AG09309 (cell line): ENCODE data around the gene RNF208.
"Not testable (repeated sequence)": the region's sequence is repeated elsewhere in the genome, so short reads cannot be mapped to it uniquely, and the experiment has no call there.

ENCODE experiments used
- DNase-seq: peaks from one replicate; pipeline ENCODE4 v3.0.0-alpha.2; 2010; ENCODE audit warnings: low read depth
- H3K4me3 ChIP-seq: 2 replicates; pipeline ENCODE4 v1.5.1; 2011; ENCODE audit warnings: mild to moderate bottlenecking, low read depth, low read length, moderate library complexity; ENCODE audit not compliant: control insufficient read depth
- CTCF ChIP-seq: IDR thresholded peaks from 2 replicates; pipeline ENCODE4 v1.5.1; 2011; ENCODE audit warnings: mild to moderate bottlenecking, low read depth, low read length, inconsistent platforms; ENCODE audit not compliant: insufficient read depth, control insufficient read depth; ENCODE audit errors: missing control alignments

Gene RNF208

GRCh38 chr9:137247135-137247915 is 25.3 kb upstream of the RNF208 start:
- no peak for TF ChIP-seq CTCF
- H3K4me3 ChIP-seq: no peak overlapping the region
- no peak for DNase-seq

GRCh38 chr9:137245450-137246421 is 23.7 kb upstream of the RNF208 start:
- no peak for TF ChIP-seq CTCF
- H3K4me3 ChIP-seq: no peak overlapping the region
- no peak for DNase-seq

- no peak overlapping the region for H3K4me3 ChIP-seq
- no peak for DNase-seq
- TF ChIP-seq CTCF: no peak
Measured at GRCh38 chr9:137244486-137245449, 22.7 kb upstream of the RNF208 start.

- TF ChIP-seq CTCF: no peak
- H3K4me3 ChIP-seq: no peak overlapping the region
- DNase-seq: no peak
Measured at GRCh38 chr9:137243626-137244485, 21.8 kb upstream of the RNF208 start.

GRCh38 chr9:137243266-137243625 is 21.2 kb upstream of the RNF208 start:
- DNase-seq, H3K4me3 ChIP-seq: not testable (repeated sequence)
